Medulla oblongata (tissue), 1 donor: ENCODE data around the gene NBEAL1.
"Not testable (repeated sequence)": the region's sequence is repeated elsewhere in the genome, so short reads cannot be mapped to it uniquely, and the experiment has no call there.

Experiments
- DNase-seq: peaks from one replicate; pipeline ENCODE4 v3.0.0-alpha.2; 2015; ENCODE audit errors: extremely low spot score

Gene NBEAL1

GRCh38 chr2:203039211-203039610 lies 24.5 kb downstream of the NBEAL1 start:
- not testable (repeated sequence) for DNase-seq

GRCh38 chr2:203040966-203041521 lies 26.4 kb downstream of the NBEAL1 start:
- DNase-seq = no peak

GRCh38 chr2:203042178-203042577 lies 27.5 kb downstream of the NBEAL1 start:
- DNase-seq = no peak

GRCh38 chr2:203043226-203043625 lies 28.6 kb downstream of the NBEAL1 start:
- no peak for DNase-seq

GRCh38 chr2:203045867-203046266 lies 31.2 kb downstream of the NBEAL1 start:
- DNase-seq = no peak

- DNase-seq = no peak
These were observed 37.9 kb downstream of the NBEAL1 start for GRCh38 chr2:203052539-203052938.

- no peak for DNase-seq
These were observed 45.0 kb downstream of the NBEAL1 start for GRCh38 chr2:203059567-203060240.

- no peak for DNase-seq
These were observed 46.7 kb downstream of the NBEAL1 start for GRCh38 chr2:203061346-203061745.

- DNase-seq = no peak
These were observed 47.5 kb downstream of the NBEAL1 start for GRCh38 chr2:203062126-203062525.

GRCh38 chr2:203066519-203067091 lies 51.9 kb downstream of the NBEAL1 start:
- DNase-seq = not testable (repeated sequence)

GRCh38 chr2:203070701-203071100 lies 56.0 kb downstream of the NBEAL1 start:
- no peak for DNase-seq

GRCh38 chr2:203071148-203071547 lies 56.5 kb downstream of the NBEAL1 start:
- no peak for DNase-seq

- DNase-seq = no peak
These were observed 57.7 kb downstream of the NBEAL1 start for GRCh38 chr2:203072371-203072770.

- no peak for DNase-seq
These were observed 62.8 kb downstream of the NBEAL1 start for GRCh38 chr2:203077451-203077850.

- no peak for DNase-seq
These were observed 65.9 kb downstream of the NBEAL1 start for GRCh38 chr2:203080447-203081045.

GRCh38 chr2:203083328-203083727 lies 68.7 kb downstream of the NBEAL1 start:
- DNase-seq = no peak

- not testable (repeated sequence) for DNase-seq
These were observed 71.7 kb downstream of the NBEAL1 start for GRCh38 chr2:203086381-203086780.

GRCh38 chr2:203090721-203091120 lies 76.0 kb downstream of the NBEAL1 start:
- DNase-seq = not testable (repeated sequence)

- no peak for DNase-seq
These were observed 83.1 kb downstream of the NBEAL1 start for GRCh38 chr2:203097735-203098134.

GRCh38 chr2:203102357-203102756 lies 87.7 kb downstream of the NBEAL1 start:
- DNase-seq = not testable (repeated sequence)

GRCh38 chr2:203104273-203104672 lies 89.6 kb downstream of the NBEAL1 start:
- no peak for DNase-seq

GRCh38 chr2:203105996-203106395 lies 91.3 kb downstream of the NBEAL1 start:
- DNase-seq = no peak

- DNase-seq = not testable (repeated sequence)
These were observed 95.8 kb downstream of the NBEAL1 start for GRCh38 chr2:203110496-203110895.
